Skeletal muscle tissue (tissue), 4 donors: ENCODE measurements around the gene LXN. TPM values are rescaled to one million over a fixed set of nuclear protein-coding genes. Genes with fewer than 3 reads are reported as not detected.
"Not testable (repeated sequence)": the region's sequence is repeated elsewhere in the genome, so short reads cannot be mapped to it uniquely, and the experiment has no call there.

Experiments
- H3K27ac ChIP-seq: one replicate; pipeline ENCODE4 v1.7.0; 2013; ENCODE audit warnings: mild to moderate bottlenecking, low read depth, low read length, inconsistent platforms
- H3K27me3 ChIP-seq, 3 donors: one replicate each; pipeline ENCODE4 v1.7.0; 2013; ENCODE audit warnings: low read length in 3 of 3; ENCODE audit not compliant: control insufficient read depth in 3 of 3, insufficient read depth in 3 of 3
- H3K36me3 ChIP-seq, 3 donors: one replicate each; pipeline ENCODE4 v1.7.0; 2013; ENCODE audit warnings: low read length in 3 of 3; ENCODE audit not compliant: control insufficient read depth in 3 of 3, insufficient read depth in 3 of 3
- H3K4me1 ChIP-seq, 3 donors: one replicate each; pipeline ENCODE4 v1.7.0; 2013; ENCODE audit warnings: low read length in 3 of 3, mild to moderate bottlenecking in 3 of 3; ENCODE audit not compliant: control insufficient read depth in 3 of 3, insufficient read depth in 3 of 3
- H3K4me3 ChIP-seq, 3 donors: one replicate each; pipeline ENCODE4 v1.7.0; 2013; ENCODE audit warnings: low read length in 3 of 3
- H3K9ac ChIP-seq, 3 donors: one replicate each; pipeline ENCODE4 v1.7.0; 2013; ENCODE audit warnings: low read length in 3 of 3, mild to moderate bottlenecking in 3 of 3, moderate library complexity in 2 of 3, low read depth in 1 of 3
- H3K9me3 ChIP-seq, 3 donors: one replicate each; pipeline ENCODE4 v1.7.0; 2013; ENCODE audit warnings: low read length in 3 of 3; ENCODE audit not compliant: control insufficient read depth in 3 of 3
- total RNA-seq: library from RNA; depleted of rRNA; stranded (reverse); fragments of >200 nt; gene quantifications from one replicate; pipeline ENCODE4 v1.2.3, GENCODE V29; 2014
- donor health status: Osteomylitis.

LXN gene
- total RNA-seq, 1 donor from 2014 or later: 15.7 TPM

DNA sequence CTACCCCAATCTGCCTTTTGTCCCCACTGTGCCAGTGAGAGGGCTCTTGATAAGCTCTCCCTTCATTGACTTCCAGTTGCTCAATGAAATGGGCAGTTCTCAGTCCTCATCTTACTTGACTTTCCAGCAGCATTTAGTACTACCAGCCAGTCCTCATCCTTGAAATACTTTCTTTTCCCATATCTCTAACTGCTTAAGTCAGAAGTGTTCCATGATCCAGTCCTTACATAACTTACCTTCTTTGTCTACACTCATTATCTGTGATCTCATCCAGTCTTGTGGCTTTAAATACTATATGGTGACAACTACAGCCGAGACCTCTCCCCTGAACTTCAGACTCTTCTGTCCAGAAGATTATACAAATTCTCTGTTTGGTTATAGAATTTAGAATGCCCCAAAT is 31.1 kb upstream of the LXN start:
- Histone ChIP-seq H3K9me3 (no peaks in the 10 kb centered on the region), H3K36me3 (peaks cover 2 to 7% (median 4%) of the 10 kb centered on the region in 3 donors), H3K4me3 (no peak overlapping the region), H3K27me3 (no peaks in the 10 kb centered on the region), H3K27ac (no peak overlapping the region), H3K9ac (no peak overlapping the region), H3K4me1 (no peaks in the 10 kb centered on the region)

DNA sequence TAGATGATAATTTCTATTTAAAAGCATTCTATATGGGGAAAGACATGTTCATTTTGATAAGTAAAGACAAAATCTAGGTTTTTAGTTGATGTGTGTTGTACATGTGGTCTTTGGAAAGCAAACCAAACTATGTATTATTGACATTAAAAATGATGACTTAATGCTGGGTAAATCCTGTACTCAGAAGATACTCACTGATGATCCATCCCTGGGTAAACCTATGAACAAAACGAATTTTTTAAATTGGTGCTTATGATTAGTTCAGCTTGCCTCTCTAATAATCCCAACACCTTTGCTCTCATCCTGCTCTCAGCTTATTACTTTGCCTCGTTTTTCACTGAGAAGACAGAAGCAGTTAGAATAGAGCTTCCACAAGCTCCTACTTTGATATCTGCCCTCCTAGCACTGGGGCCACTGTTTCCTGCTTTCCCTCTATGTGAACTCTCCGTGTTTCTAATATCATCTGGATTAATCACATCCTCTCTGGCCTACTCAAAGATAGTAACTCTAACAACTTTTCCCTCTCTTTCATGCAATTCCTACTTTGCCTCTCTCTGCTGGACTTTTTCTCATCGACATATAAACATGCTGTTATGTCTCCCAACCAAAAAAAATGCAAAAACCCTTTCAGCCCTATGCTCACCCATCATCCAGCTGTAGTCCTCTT is 30.5 kb upstream of the LXN start:
- H3K4me1 ChIP-seq: no peaks in the 10 kb centered on the region
- H3K4me3 ChIP-seq: no peak overlapping the region
- H3K9me3 ChIP-seq: no peaks in the 10 kb centered on the region
- H3K9ac ChIP-seq: no peak overlapping the region
- no peaks in the 10 kb centered on the region for H3K27me3 ChIP-seq
- peaks cover 0 to 3% (median under 1%) of the 10 kb centered on the region in 3 donors for H3K36me3 ChIP-seq
- H3K27ac ChIP-seq: no peak overlapping the region

DNA sequence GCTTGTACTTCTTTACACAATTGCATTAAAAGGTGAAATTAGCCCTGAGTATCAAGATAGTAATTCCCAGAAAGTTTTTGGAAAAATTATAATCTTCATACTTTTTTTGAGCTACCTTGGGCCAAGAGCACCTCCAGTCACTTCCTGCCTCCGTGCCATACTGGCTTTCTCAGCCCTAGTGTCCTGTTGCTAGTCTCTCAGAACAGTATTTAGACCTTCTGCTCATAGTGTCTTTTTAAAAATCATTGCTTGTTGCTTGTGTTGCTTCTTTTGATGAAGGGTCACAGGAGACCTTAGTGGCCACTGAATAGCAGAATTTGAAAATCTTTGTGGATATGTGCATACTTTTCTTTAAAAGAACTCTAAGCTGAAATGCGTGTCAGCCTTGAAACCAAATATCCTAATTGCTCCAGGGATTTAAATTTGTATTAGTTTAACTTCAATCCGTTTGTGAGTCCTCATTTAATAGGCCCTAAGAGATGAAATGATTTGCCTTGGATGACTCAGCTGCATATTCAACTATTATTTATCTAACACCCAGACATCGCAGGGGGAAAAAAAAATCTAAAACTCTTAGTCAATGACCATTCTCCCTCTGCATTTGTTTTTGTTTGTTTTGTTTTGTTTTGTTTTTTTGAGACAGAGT is 29.1 kb upstream of the LXN start:
- Histone ChIP-seq H3K9me3 (no peaks in the 10 kb centered on the region), H3K27ac (no peak overlapping the region), H3K4me1 (no peaks in the 10 kb centered on the region), H3K36me3 (peaks cover 0 to 3% (median 0%) of the 10 kb centered on the region in 3 donors), H3K4me3 (no peak overlapping the region), H3K27me3 (no peaks in the 10 kb centered on the region), H3K9ac (no peak overlapping the region)

DNA sequence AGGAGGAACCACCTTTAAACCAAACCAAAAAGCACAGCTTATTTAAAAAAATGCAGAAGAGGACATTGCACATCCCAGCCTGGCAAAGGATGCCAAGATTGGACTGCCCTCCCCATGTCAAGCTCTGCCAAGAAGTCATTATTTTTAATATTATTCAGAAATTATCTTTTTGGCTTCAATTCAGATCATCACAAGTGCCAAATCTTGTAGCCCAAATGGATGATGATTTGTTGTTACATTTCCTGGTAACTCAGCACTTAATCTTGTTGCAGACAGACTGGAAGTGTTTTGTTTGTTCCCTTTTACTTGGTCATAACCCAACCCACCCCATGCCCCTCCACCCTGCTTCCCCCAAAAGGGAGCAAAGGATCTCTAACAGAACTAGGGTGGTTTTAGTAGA is 28.1 kb upstream of the LXN start:
- Histone ChIP-seq H3K27ac (no peak overlapping the region), H3K27me3 (no peaks in the 10 kb centered on the region), H3K4me1 (no peaks in the 10 kb centered on the region), H3K9me3 (no peaks in the 10 kb centered on the region), H3K36me3 (peaks cover 0 to 3% (median 0%) of the 10 kb centered on the region in 3 donors), H3K9ac (no peak overlapping the region), H3K4me3 (no peak overlapping the region)

DNA sequence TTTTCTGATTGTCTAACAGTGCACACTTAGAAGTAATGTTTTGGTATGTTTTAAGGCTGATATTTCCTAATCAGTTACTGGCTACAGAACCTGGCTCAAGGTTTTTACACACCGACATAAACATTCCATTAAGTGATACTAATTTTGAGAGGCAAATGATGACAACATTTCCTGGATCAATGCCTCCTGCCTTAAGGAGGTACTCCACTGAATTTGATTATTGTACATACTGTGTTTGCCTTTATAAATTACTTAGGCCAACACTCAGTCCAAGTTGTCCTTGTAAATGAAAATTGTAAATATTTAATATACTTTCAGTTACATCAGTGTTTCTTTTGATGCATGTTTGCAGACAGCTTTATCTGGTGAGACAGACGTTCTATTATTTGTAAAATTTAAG is 24.2 kb upstream of the LXN start:
- H3K9ac ChIP-seq: no peak overlapping the region
- H3K4me1 ChIP-seq: no peaks in the 10 kb centered on the region
- H3K36me3 ChIP-seq: peaks cover 4 to 13% (median 7%) of the 10 kb centered on the region in 3 donors
- H3K9me3 ChIP-seq: no peaks in the 10 kb centered on the region
- H3K4me3 ChIP-seq: no peak overlapping the region
- H3K27ac ChIP-seq: no peak overlapping the region
- H3K27me3 ChIP-seq: no peaks in the 10 kb centered on the region

DNA sequence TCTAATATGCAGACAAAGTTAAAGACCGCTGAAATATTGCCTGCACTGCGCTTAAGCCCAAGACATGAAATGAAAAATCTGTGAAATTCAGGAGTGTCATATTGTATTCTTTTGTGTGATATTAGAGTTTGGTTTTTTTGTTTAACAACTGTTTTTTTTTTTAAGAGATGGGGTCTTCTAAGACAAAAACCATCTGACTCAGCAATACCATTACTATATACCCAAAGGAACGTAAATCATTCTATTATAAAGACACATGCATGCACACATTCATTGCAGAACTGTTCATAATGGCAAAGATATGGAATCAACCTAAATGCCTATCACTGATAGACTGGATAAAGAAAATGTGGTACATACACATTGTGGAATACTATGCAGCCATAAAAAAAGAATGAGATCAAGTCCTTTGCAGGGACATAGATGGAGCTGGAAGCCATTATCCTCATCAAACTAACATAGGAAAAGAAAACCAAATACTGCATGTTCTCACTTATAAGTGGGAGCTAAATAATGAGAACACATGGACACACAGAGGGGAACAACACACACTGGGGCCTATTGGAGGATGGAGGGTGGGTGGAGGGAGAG is 21.5 kb upstream of the LXN start:
- H3K4me1 ChIP-seq, H3K27me3 ChIP-seq, H3K9ac ChIP-seq, H3K4me3 ChIP-seq, H3K9me3 ChIP-seq, H3K27ac ChIP-seq: not testable (repeated sequence)
- H3K36me3 ChIP-seq: peaks cover 7 to 25% (median 14%) of the 10 kb centered on the region in 3 donors

DNA sequence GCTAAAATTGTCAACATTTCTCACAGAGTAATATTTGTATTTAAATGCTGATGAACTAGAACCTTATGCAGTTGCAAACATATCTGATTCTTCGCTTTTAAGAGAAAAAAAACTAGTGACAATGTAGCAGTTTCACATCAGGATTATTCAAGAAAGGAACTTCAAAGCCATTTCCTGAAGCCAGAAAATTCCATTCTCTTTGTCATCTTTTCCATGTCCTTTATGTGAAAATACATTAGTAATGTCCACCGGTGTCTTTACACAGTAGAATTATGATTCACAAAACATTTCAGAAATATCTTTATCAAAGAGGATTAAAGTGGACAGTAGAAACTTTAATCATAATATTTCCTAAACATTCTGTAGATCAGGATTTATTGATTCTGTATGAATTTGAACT is 12.7 kb upstream of the LXN start:
- Histone ChIP-seq H3K27me3 (no peaks in the 10 kb centered on the region), H3K27ac (no peak overlapping the region), H3K36me3 (peaks cover 0 to 12% (median 3%) of the 10 kb centered on the region in 3 donors), H3K4me1 (no peaks in the 10 kb centered on the region), H3K9me3 (no peaks in the 10 kb centered on the region), H3K4me3 (no peak overlapping the region), H3K9ac (no peak overlapping the region)

DNA sequence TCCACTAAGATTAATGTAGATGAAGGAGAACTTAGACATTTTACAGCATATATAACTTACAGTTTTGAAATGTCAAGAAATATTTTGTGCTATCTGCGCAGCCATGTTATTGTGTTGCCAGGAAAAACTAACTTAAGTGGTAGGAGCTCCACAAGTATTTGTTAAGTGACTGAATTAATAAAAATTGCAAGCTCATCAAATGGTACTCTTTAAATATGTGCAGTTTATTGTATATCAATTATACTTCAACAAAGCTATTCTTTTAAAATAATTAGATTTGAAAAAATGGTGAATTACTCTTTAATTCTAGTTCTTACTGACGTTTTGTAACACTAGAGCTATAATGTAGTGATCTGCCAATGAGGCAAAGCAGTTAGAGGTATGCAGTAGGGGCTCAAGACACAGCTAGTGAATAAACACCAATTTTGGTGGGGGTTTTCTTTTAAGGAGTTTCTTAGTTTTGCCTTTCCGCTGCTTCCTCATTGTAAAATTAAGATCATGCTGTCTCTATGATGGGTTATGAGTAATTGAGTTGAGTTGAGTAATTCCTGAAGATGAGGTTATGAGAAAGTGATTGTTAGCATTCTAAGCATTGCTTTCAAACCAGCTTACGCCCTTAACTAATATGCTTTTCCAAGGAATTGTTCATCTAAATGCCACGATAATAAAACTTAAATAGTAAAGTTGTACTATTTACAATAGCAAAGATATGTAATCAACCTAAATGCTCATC is 10.9 kb upstream of the LXN start:
- Histone ChIP-seq H3K27ac (no peak overlapping the region), H3K9me3 (no peaks in the 10 kb centered on the region), H3K4me3 (no peak overlapping the region), H3K27me3 (no peaks in the 10 kb centered on the region), H3K4me1 (no peaks in the 10 kb centered on the region), H3K9ac (no peak overlapping the region), H3K36me3 (peaks cover 3 to 15% (median 8%) of the 10 kb centered on the region in 3 donors)

DNA sequence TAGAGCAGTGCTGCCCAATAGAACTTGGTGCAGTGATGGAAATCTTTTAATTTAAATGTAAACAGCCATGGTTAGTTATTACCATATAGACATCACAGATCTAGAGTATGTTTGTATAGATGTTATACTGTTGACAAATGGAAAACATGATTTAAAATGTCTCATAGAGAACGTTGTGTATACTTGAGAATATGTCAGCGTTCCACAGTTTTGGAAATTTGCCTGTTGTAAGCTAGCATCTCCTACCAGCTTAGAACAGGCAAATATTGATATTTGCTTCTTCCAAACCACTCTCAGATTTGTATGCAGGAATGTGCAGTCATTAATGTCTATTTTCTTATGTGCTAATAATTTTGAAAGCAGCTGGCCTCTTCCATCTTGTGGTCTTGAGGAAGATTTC is 8.4 kb upstream of the LXN start:
- H3K4me3 ChIP-seq: no peak overlapping the region
- no peaks in the 10 kb centered on the region for H3K9me3 ChIP-seq
- no peaks in the 10 kb centered on the region for H3K27me3 ChIP-seq
- no peak overlapping the region for H3K27ac ChIP-seq
- no peaks in the 10 kb centered on the region for H3K4me1 ChIP-seq
- H3K9ac ChIP-seq: no peak overlapping the region
- H3K36me3 ChIP-seq: peaks cover 3 to 18% (median 5%) of the 10 kb centered on the region in 3 donors

DNA sequence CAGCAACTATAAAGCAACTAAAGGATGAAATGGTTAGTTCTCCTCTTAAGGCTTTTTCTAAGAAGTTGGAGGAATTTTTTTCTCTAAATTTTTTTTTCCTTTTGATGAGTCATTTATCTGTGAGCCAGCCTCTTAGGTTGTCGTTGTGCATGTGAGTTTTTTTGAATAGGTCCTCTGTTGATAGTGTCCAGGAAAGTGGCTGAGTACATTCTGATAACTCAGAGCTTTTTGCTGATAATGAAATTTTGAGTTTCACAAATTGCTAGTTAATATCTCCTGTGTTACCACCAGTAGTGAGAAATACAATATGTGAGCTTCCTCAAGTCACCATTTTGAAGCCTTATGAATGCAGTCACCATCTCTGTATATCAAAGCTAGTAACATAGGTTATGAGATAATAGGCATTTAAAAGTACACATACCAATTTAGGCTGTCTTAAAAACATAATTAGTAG is 7.1 kb upstream of the LXN start:
- no peaks in the 10 kb centered on the region for H3K4me1 ChIP-seq
- H3K9ac ChIP-seq: no peak overlapping the region
- no peaks in the 10 kb centered on the region for H3K27me3 ChIP-seq
- no peak overlapping the region for H3K4me3 ChIP-seq
- peaks cover 3 to 17% (median 5%) of the 10 kb centered on the region in 3 donors for H3K36me3 ChIP-seq
- no peaks in the 10 kb centered on the region for H3K9me3 ChIP-seq
- no peak overlapping the region for H3K27ac ChIP-seq
